Activated naive CD4-positive, alpha-beta T cell treated with Interleukin-2 at 50 U/mL for 16 hours (primary cell): ENCODE data around the gene PDLIM1.
"Not testable (repeated sequence)": the region's sequence is repeated elsewhere in the genome, so short reads cannot be mapped to it uniquely, and the experiment has no call there.

Experiments used
- DNase-seq: peaks from one replicate; pipeline ENCODE4 v3.0.0-alpha.2; 2020

PDLIM1 gene

GRCh38 chr10:95237376-95238170 lies 53.2 kb downstream of the PDLIM1 start:
- no peak for DNase-seq

- no peak for DNase-seq
Observed at GRCh38 chr10:95236068-95236903, 54.5 kb downstream of the PDLIM1 start.

- DNase-seq, result no peak
Observed at GRCh38 chr10:95235676-95236067, 55.1 kb downstream of the PDLIM1 start.

- DNase-seq, result no peak
Observed at GRCh38 chr10:95234951-95235350, 55.9 kb downstream of the PDLIM1 start.

- DNase-seq, result no peak
Observed at GRCh38 chr10:95233377-95234034, 57.3 kb downstream of the PDLIM1 start.

GRCh38 chr10:95230677-95231586 lies 59.9 kb downstream of the PDLIM1 start:
- DNase-seq, result peak; percentile 18

- DNase-seq, result no peak
Observed at GRCh38 chr10:95229724-95230627, 60.8 kb downstream of the PDLIM1 start.

GRCh38 chr10:95228934-95229723 lies 61.7 kb downstream of the PDLIM1 start:
- DNase-seq, result not testable (repeated sequence)

- DNase-seq, result no peak
Observed at GRCh38 chr10:95225136-95225535, 65.7 kb downstream of the PDLIM1 start.

- no peak for DNase-seq
Observed at GRCh38 chr10:95221124-95221523, 69.7 kb downstream of the PDLIM1 start.

- DNase-seq, result no peak
Observed at GRCh38 chr10:95220539-95220938, 70.3 kb downstream of the PDLIM1 start.

GRCh38 chr10:95217476-95217875 lies 73.3 kb downstream of the PDLIM1 start:
- no peak for DNase-seq

GRCh38 chr10:95214793-95215192 lies 76.0 kb downstream of the PDLIM1 start:
- no peak for DNase-seq

- no peak for DNase-seq
Observed at GRCh38 chr10:95214369-95214768, 76.4 kb downstream of the PDLIM1 start.

- no peak for DNase-seq
Observed at GRCh38 chr10:95211606-95212279, 79.1 kb downstream of the PDLIM1 start.

- no peak for DNase-seq
Observed at GRCh38 chr10:95209509-95210127, 81.2 kb downstream of the PDLIM1 start.

GRCh38 chr10:95208702-95209391 lies 82.0 kb downstream of the PDLIM1 start:
- no peak for DNase-seq

- not testable (repeated sequence) for DNase-seq
Observed at GRCh38 chr10:95202865-95203264, 87.9 kb downstream of the PDLIM1 start.

GRCh38 chr10:95201736-95202135 lies 89.1 kb downstream of the PDLIM1 start:
- no peak for DNase-seq
